Natural killer cell (primary cell): ENCODE results near the gene ARMC10. TPM values are rescaled to one million over a fixed set of nuclear protein-coding genes. Genes with fewer than 3 reads are reported as not detected.

Experiments
- ATAC-seq, 3 donors: fragments of 150-1000 bp in 2 of 3; fragments of 200-7000 bp in 1 of 3; cut with Tn5 transposase; 1 replicate in 1 of 3; 2 replicates in 2 of 3; pipeline ENCODE4 v1.10.0; 2021; ENCODE audit warnings: mild to moderate bottlenecking in 2 of 3, moderate library complexity in 2 of 3
- DNase-seq, 2 donors: peaks; one replicate each; pipeline versions ENCODE4 v3.0.0 to v3.0.0-alpha.2; 2013 to 2021; ENCODE audit warnings: mixed read lengths in 1 of 2
- H3K27ac ChIP-seq: one replicate; pipeline ENCODE4 v1.5.1; 2013; ENCODE audit warnings: mild to moderate bottlenecking, low read length
- H3K27me3 ChIP-seq: one replicate; pipeline ENCODE4 v1.6.1; 2013; ENCODE audit warnings: low read length; ENCODE audit not compliant: control insufficient read depth, insufficient read depth
- H3K36me3 ChIP-seq: one replicate; pipeline ENCODE4 v1.6.1; 2013; ENCODE audit warnings: low read length; ENCODE audit not compliant: control insufficient read depth, insufficient read depth
- H3K4me1 ChIP-seq: one replicate; pipeline ENCODE4 v1.6.1; 2013; ENCODE audit warnings: low read length; ENCODE audit not compliant: control insufficient read depth, insufficient read depth
- H3K4me3 ChIP-seq: one replicate; pipeline ENCODE4 v1.5.1; 2013; ENCODE audit warnings: low read length
- H3K9me3 ChIP-seq: one replicate; pipeline ENCODE4 v1.6.1; 2013; ENCODE audit warnings: low read length; ENCODE audit not compliant: control insufficient read depth, insufficient read depth
- H3K27ac Mint-ChIP-seq, 2 donors: one replicate each; pipeline ENCODE4 v1.8.0; 2022; ENCODE audit warnings: mild to moderate bottlenecking in 2 of 2, mixed read lengths in 2 of 2, moderate library complexity in 1 of 2
- H3K27me3 Mint-ChIP-seq, 2 donors: one replicate each; pipeline ENCODE4 v1.8.0; 2022; ENCODE audit warnings: low read depth in 2 of 2, mixed read lengths in 2 of 2
- H3K36me3 Mint-ChIP-seq: one replicate; pipeline ENCODE4 v1.8.0; 2022; ENCODE audit warnings: mixed read lengths
- H3K4me1 Mint-ChIP-seq, 2 donors: one replicate each; pipeline ENCODE4 v1.8.0; 2022; ENCODE audit warnings: mixed read lengths in 2 of 2
- H3K4me3 Mint-ChIP-seq: one replicate; pipeline ENCODE4 v1.8.0; 2022; ENCODE audit warnings: mild to moderate bottlenecking, moderate library complexity, mixed read lengths
- H3K9me3 Mint-ChIP-seq, 2 donors: one replicate each; pipeline ENCODE4 v1.8.0; 2022; ENCODE audit warnings: mixed read lengths in 2 of 2
- CTCF ChIP-seq: fragments of 200-600 bp; IDR thresholded peaks from one replicate; pipeline ENCODE4 v1.8.0; 2022; ENCODE audit warnings: antibody characterized with exemption
- WGBS: methylation state at CpG from one replicate; pipeline ENCODE4 v1.1.7; 2013; ENCODE audit warnings: missing lambda C conversion rate; ENCODE audit not compliant: insufficient coverage; 5-methylcytosine and 5-hydroxymethylcytosine counted together
- intact Hi-C: fragments of 100-400 bp; cut with micrococcal nuclease; formaldehyde crosslinking; loops from one replicate; pipeline ENCODE4 v1.14.2; 2022
- total RNA-seq, 4 donors: library from RNA; stranded (reverse); fragments of 120-200 nt in 1 of 4; gene quantifications; one replicate each; pipeline versions ENCODE4 v1.2.3 to v1.2.4, GENCODE V29; 2013 to 2022

The ARMC10 gene
- total RNA-seq, 3 donors from 2014 or later (not counting 1 experiment from before 2014, with no cell fraction given), result 15.0 to 17.2 (median 15.4) TPM

- Mint-ChIP-seq H3K27me3 (no peaks in the 10 kb centered on the region), H3K36me3 (no peaks in the 10 kb centered on the region), H3K4me1 (peaks cover 5 to 6% of the 10 kb centered on the region in 2 donors), H3K9me3 (no peaks in the 10 kb centered on the region), H3K4me3 (no peak overlapping the region), H3K27ac (peak overlapping the region in 1 of 2 donors; percentile 23)
- ATAC-seq, result no peak
- Histone ChIP-seq H3K27me3 (no peaks in the 10 kb centered on the region), H3K36me3 (no peaks in the 10 kb centered on the region), H3K4me3 (no peak overlapping the region), H3K4me1 (no peaks in the 10 kb centered on the region), H3K27ac (no peak overlapping the region), H3K9me3 (no peaks in the 10 kb centered on the region)
- intact Hi-C loops, result no loop called here
- 100% methylated on average over 1 of the region's 3 CpGs for WGBS
- no peak for TF ChIP-seq CTCF
- no peak for DNase-seq
Observed at GRCh38 chr7:103134836-103135554, 60.1 kb downstream of the ARMC10 start.

- H3K4me1 Mint-ChIP-seq, result peaks cover 0 to 5% of the 10 kb centered on the region in 2 donors
- no peaks in the 10 kb centered on the region for H3K36me3 Mint-ChIP-seq
- no peak overlapping the region for H3K27ac Mint-ChIP-seq
- no peak for TF ChIP-seq CTCF
- H3K4me1 ChIP-seq, result no peaks in the 10 kb centered on the region
- H3K27ac ChIP-seq, result no peak overlapping the region
- DNase-seq (no peak), ATAC-seq (no peak)
- H3K9me3 Mint-ChIP-seq, result no peaks in the 10 kb centered on the region
- no peak overlapping the region for H3K4me3 ChIP-seq
- no peaks in the 10 kb centered on the region for H3K36me3 ChIP-seq
- no peaks in the 10 kb centered on the region for H3K27me3 Mint-ChIP-seq
- WGBS, result 92% methylated on average over 2 of the region's 2 CpGs
- no peak overlapping the region for H3K4me3 Mint-ChIP-seq
- H3K27me3 ChIP-seq, result no peaks in the 10 kb centered on the region
- H3K9me3 ChIP-seq, result no peaks in the 10 kb centered on the region
- intact Hi-C loops, result no loop called here
Observed at GRCh38 chr7:103140061-103140460, 65.1 kb downstream of the ARMC10 start.

GRCh38 chr7:103140685-103141084, 65.7 kb downstream of the ARMC10 start:
- Mint-ChIP-seq H3K9me3 (no peaks in the 10 kb centered on the region), H3K36me3 (no peaks in the 10 kb centered on the region), H3K27ac (no peak overlapping the region), H3K27me3 (no peaks in the 10 kb centered on the region), H3K4me1 (peaks cover 0 to 7% of the 10 kb centered on the region in 2 donors), H3K4me3 (no peak overlapping the region)
- Histone ChIP-seq H3K4me3 (no peak overlapping the region), H3K9me3 (no peaks in the 10 kb centered on the region), H3K27ac (no peak overlapping the region), H3K27me3 (no peaks in the 10 kb centered on the region), H3K4me1 (no peaks in the 10 kb centered on the region), H3K36me3 (no peaks in the 10 kb centered on the region)
- no peak for DNase-seq
- TF ChIP-seq CTCF, result no peak
- WGBS, result 88% methylated on average over 2 of the region's 2 CpGs
- ATAC-seq, result no peak
- intact Hi-C loops, result no loop called here
